K562 (cell line): ENCODE measurements around the gene POLR2A. TPM values are rescaled to one million over a fixed set of nuclear protein-coding genes. Genes with fewer than 3 reads are reported as not detected.

ENCODE experiments used
- KLF13 ChIP-seq: fragments of 450-650 bp; IDR thresholded peaks from 2 replicates; pipeline ENCODE4 v1.6.1; 2016; ENCODE audit warnings: missing genetic modification characterization, low read depth, mild to moderate bottlenecking, missing compliant biosample characterization, moderate library complexity, borderline replicate concordance
- MTA3 ChIP-seq: fragments of 450-650 bp; formaldehyde crosslinking; IDR thresholded peaks from 2 replicates; pipeline ENCODE4 v1.6.1; 2017; ENCODE audit warnings: mild to moderate bottlenecking, borderline replicate concordance
- RBM17 ChIP-seq: fragments of 200-400 bp; formaldehyde crosslinking; IDR thresholded peaks from 2 replicates; pipeline ENCODE4 v1.6.1; 2017; ENCODE audit warnings: low read depth, mild to moderate bottlenecking, low read length, borderline replicate concordance
- TRIM28 ChIP-seq: fragments of 450-650 bp; IDR thresholded peaks from 2 replicates; pipeline ENCODE4 v1.6.1; 2017
- polyA plus RNA-seq, 8 experiments: library from polyadenylated mRNA; depleted of rRNA in 4 of 8; stranded (reverse) in 5 of 8; unstranded in 3 of 8; fragments of >200 nt; fragmentation: Nextera tagmentation in 2 of 8; fragmentation: Illumina TruSeq in 1 of 8; extraction: Ambion mirVana in 2 of 8; extraction: Trizol in 1 of 8; gene quantifications; 2 replicates each; pipeline versions ENCODE4 v1.2.1 to v1.2.3, GENCODE V29; 2011 to 2014; ENCODE audit warnings: inconsistent platforms in 1 of 8, missing spikeins in 1 of 8
- total RNA-seq, 7 experiments: library from RNA; depleted of rRNA in 6 of 7; stranded (reverse); fragments of >200 nt in 6 of 7; fragmentation: Illumina TruSeq in 2 of 7; extraction: Trizol in 2 of 7; gene quantifications; 2 replicates each; pipeline versions ENCODE4 v1.2.1 to v1.2.3, GENCODE V29; 2011 to 2021; ENCODE audit warnings: low replicate concordance in 1 of 7
- TF ChIP-seq, protein P1 (sequence below): fragments of 200-600 bp; sonication (generic); IDR thresholded peaks from one replicate; pipeline ENCODE4 v1.6.1; 2012; ENCODE audit warnings: mild to moderate bottlenecking, low read depth, low read length, inconsistent platforms

The POLR2A gene
- total and polyA plus RNA-seq, 9 of the 15 experiments (the other 6 are each of a cell fraction or from before 2014, with no cell fraction given): 1.3 to 109 (median 12.4) TPM

DNA sequence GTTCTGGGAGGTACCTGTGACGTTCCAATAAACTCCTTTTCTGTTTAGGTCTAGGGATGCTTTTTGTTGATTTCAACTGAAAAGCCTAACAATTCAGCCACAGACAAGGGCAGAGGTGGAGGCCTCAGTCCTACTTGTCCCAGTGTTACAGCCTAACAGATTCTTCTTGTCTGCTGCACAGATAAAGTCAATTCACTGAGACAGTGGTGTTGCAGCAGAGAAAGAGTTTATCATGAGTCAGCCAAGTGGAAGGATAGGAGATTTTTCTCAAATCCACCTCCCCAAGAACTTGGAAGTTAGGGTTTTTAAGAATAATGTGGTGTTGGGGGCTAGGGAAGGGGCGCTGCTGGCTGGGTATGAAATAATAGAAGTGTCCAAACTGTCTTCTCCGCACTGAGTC, 53.9 kb downstream of the POLR2A start (continued):
- TF ChIP-seq, protein P1, sequence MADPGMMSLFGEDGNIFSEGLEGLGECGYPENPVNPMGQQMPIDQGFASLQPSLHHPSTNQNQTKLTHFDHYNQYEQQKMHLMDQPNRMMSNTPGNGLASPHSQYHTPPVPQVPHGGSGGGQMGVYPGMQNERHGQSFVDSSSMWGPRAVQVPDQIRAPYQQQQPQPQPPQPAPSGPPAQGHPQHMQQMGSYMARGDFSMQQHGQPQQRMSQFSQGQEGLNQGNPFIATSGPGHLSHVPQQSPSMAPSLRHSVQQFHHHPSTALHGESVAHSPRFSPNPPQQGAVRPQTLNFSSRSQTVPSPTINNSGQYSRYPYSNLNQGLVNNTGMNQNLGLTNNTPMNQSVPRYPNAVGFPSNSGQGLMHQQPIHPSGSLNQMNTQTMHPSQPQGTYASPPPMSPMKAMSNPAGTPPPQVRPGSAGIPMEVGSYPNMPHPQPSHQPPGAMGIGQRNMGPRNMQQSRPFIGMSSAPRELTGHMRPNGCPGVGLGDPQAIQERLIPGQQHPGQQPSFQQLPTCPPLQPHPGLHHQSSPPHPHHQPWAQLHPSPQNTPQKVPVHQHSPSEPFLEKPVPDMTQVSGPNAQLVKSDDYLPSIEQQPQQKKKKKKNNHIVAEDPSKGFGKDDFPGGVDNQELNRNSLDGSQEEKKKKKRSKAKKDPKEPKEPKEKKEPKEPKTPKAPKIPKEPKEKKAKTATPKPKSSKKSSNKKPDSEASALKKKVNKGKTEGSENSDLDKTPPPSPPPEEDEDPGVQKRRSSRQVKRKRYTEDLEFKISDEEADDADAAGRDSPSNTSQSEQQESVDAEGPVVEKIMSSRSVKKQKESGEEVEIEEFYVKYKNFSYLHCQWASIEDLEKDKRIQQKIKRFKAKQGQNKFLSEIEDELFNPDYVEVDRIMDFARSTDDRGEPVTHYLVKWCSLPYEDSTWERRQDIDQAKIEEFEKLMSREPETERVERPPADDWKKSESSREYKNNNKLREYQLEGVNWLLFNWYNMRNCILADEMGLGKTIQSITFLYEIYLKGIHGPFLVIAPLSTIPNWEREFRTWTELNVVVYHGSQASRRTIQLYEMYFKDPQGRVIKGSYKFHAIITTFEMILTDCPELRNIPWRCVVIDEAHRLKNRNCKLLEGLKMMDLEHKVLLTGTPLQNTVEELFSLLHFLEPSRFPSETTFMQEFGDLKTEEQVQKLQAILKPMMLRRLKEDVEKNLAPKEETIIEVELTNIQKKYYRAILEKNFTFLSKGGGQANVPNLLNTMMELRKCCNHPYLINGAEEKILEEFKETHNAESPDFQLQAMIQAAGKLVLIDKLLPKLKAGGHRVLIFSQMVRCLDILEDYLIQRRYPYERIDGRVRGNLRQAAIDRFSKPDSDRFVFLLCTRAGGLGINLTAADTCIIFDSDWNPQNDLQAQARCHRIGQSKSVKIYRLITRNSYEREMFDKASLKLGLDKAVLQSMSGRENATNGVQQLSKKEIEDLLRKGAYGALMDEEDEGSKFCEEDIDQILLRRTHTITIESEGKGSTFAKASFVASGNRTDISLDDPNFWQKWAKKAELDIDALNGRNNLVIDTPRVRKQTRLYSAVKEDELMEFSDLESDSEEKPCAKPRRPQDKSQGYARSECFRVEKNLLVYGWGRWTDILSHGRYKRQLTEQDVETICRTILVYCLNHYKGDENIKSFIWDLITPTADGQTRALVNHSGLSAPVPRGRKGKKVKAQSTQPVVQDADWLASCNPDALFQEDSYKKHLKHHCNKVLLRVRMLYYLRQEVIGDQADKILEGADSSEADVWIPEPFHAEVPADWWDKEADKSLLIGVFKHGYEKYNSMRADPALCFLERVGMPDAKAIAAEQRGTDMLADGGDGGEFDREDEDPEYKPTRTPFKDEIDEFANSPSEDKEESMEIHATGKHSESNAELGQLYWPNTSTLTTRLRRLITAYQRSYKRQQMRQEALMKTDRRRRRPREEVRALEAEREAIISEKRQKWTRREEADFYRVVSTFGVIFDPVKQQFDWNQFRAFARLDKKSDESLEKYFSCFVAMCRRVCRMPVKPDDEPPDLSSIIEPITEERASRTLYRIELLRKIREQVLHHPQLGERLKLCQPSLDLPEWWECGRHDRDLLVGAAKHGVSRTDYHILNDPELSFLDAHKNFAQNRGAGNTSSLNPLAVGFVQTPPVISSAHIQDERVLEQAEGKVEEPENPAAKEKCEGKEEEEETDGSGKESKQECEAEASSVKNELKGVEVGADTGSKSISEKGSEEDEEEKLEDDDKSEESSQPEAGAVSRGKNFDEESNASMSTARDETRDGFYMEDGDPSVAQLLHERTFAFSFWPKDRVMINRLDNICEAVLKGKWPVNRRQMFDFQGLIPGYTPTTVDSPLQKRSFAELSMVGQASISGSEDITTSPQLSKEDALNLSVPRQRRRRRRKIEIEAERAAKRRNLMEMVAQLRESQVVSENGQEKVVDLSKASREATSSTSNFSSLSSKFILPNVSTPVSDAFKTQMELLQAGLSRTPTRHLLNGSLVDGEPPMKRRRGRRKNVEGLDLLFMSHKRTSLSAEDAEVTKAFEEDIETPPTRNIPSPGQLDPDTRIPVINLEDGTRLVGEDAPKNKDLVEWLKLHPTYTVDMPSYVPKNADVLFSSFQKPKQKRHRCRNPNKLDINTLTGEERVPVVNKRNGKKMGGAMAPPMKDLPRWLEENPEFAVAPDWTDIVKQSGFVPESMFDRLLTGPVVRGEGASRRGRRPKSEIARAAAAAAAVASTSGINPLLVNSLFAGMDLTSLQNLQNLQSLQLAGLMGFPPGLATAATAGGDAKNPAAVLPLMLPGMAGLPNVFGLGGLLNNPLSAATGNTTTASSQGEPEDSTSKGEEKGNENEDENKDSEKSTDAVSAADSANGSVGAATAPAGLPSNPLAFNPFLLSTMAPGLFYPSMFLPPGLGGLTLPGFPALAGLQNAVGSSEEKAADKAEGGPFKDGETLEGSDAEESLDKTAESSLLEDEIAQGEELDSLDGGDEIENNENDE: no peak
- TF ChIP-seq MTA3 (no peak), RBM17 (no peak), KLF13 (tag) (no peak), TRIM28 (peak; percentile 65; the same call in 1 of the 2 replicates)
